HG03097 (cell line): ENCODE data around the gene P2RY12.

Source experiments
- ATAC-seq: cut with Tn5 transposase; IDR thresholded peaks from one replicate; pipeline ENCODE4 v1.9.1; 2021; ENCODE audit not compliant: unreplicated experiment, low FRiP score

The P2RY12 gene

GRCh38 chr3:151350656-151351055 lies 33.9 kb downstream of the P2RY12 start:
- ATAC-seq = no peak

GRCh38 chr3:151347432-151347831 lies 37.1 kb downstream of the P2RY12 start:
- ATAC-seq = no peak

GRCh38 chr3:151346292-151346691 lies 38.3 kb downstream of the P2RY12 start:
- no peak for ATAC-seq

DNA sequence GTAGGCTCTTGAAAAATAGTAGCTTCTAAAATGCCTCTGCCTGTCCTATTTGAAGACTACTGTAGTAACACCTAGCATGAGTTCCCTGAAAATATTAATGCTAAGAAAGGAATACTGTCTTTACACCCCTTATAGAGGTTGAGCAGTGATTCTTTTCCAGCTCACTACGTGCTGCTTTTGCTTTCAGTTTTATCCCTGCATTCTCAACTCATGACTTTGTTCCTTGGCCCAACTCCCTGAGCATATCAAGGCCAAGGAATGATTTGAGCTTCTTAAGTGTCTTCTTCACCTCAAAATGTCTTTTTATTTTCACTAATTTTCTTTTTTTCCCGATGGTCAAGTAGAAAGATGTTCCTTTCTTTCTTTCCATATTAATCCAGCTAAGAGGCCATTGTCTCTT lies 38.7 kb downstream of the P2RY12 start:
- no peak for ATAC-seq

- ATAC-seq = no peak
Observed at GRCh38 chr3:151331696-151332095, 52.9 kb downstream of the P2RY12 start.

GRCh38 chr3:151330899-151331298 lies 53.7 kb downstream of the P2RY12 start:
- no peak for ATAC-seq

DNA sequence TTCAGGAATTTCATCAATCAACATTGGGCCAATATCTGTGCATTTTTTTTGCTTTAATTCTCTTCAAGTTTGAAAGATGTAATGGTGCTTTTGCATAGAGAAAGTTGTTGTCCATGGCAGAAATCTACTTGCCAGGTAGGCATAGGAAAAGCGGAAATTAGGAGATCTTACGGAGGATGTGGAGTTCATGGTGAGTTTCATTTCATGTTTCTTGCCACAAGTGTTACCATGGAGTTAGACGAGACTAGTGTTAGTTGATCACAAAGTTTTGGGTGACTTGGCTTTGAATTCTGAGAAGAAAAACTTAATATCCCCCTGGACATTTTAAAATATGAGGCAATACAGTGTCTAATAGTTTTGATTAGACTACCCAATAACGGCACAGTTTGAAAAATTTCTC lies 54.2 kb downstream of the P2RY12 start:
- ATAC-seq = no peak

DNA sequence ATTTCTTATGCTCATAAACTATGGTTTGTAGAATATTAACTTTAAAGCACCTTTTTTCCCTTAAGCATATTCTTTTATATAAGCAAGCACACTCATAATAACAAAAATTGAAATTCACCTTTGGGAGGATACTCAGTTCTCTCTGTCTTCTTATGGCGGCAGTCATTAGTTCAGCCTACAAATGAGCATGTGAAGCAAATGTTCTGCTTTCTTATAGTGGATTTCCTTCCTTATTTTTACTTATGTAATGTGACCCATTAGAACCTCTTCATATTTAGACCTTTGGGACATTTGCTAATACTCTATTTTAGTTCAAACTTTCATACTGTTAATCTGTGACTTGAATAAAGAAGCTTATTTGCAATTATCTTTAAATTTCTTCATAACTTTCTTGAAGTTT lies 55.2 kb downstream of the P2RY12 start, which contains the start of gene P2RY13:
TSS of gene P2RY13 (minus strand) at position 187 of the 400 bp plus-strand sequence. CDS start at position 166, 21 bp downstream.
- no peak for ATAC-seq

DNA sequence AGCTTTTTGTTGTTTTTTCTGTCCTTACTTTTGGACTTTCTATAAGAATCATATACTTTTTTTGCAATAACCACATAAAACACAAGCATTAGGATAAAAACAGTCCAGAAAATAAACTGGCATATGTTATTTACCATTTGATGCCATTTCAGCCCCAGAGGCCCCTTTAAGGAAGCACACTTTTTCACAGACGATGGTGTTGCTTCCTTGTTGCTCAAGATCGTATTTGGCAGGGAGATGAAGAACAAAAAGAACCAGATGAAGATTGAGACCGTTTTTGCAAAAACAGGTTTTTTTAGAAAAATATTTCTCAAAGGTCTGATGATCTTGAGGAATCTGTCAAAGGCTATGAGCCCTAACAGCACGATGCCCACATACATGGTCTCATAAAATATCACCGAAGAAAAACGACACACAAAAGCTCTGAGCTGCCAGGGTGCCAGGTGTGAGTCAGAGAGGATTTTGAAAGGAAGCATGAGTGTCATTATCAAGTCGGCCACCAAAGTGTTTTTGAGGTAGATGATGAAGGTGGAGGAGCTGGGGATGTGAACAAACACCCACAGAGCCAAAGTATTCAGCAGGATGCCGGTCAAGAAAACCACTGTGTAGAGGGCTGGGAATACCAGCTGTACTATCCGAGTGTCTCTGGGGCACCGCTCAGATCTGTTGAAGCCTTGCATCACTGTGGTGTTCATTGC lies 56.1 kb downstream of the P2RY12 start:
- no peak for ATAC-seq

DNA sequence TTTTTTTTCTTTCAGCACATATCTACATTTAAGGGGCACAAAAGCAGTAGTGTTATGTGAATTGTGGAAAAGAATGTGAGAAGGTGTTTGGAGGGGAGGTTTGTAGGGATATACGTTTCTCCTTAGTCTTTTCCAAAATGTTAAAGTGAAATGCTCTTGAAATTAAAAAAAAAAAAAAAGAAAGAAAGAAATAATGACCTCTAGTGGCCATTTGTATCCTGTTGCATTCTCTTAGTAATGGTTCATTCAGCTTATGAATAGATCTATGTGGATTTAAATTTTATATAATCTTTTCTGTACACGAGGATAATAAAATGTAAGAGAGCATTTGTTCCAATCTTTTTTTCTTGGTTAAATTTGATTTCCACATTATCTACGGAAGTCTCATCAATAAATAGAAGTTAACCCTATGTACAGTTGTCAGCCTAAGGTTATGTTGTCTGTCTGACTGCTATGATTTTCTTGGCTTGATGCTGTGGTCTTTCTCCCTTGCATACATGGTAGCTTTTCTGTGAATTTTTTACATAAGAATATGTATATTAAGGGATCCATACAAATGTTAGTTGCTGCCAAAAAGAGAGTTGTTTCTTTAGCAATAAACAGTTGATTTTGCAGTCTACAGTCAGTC lies 56.9 kb downstream of the P2RY12 start:
- no peak for ATAC-seq

GRCh38 chr3:151322511-151322910 lies 62.0 kb downstream of the P2RY12 start:
- ATAC-seq = no peak

DNA sequence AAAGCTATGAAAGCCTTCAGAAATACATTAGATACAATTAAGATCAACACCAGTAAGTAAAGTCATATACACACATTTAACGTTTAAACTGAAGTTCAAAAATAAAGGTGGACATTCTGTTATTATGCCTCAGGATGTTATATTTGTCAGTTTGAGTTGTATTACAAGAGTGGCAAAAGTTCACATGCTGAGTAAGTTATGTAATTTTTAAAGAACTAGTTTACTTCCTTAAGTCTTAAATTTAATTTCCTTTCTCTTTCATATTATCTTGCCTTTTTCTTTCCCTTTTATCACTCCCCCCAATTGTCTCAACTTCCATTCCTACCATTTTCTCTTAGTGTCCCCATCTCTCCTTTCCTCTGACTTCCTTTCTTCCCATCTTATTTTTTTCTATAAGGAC lies 63.0 kb downstream of the P2RY12 start:
- ATAC-seq = no peak

- ATAC-seq = no peak
Observed at GRCh38 chr3:151320131-151320530, 64.4 kb downstream of the P2RY12 start.

DNA sequence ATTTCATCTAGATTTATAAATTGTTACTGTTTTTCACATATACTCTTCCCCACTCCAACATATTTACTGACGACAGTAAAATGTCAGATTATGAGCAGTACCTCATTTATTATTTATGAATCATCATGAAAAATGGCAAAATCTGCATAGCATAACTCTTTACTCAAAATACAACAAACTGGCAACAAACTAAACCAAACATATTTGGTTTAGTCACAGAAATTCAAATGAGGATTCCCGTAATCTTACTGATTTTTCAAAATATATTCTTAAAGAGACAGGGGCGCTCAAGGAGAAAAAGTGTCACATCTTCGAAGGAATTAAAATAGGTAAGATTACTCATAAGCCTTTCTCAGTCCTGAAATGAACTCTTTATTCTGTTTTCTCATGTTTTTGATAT lies 64.9 kb downstream of the P2RY12 start:
- no peak for ATAC-seq

GRCh38 chr3:151318991-151319390 lies 65.6 kb downstream of the P2RY12 start:
- ATAC-seq = no peak

DNA sequence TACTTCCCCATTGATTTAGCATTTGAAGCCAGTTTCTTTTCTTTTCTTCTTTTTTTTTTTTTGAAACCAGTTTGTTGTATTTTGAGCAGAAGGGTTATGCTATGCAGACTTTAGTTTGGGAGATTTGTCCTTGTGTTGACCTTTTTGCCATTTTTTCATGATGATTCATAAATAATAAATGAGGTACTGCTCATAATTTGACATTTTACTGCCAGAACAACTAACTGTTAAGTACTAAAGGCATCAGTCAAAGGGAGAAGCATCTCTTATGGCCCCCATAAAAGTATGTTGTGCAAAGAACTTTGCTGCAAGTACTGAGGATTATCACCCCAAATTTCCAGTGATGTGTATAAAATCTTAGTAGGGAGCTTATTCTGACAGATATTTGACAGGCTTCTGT lies 66.2 kb downstream of the P2RY12 start:
- ATAC-seq = no peak

DNA sequence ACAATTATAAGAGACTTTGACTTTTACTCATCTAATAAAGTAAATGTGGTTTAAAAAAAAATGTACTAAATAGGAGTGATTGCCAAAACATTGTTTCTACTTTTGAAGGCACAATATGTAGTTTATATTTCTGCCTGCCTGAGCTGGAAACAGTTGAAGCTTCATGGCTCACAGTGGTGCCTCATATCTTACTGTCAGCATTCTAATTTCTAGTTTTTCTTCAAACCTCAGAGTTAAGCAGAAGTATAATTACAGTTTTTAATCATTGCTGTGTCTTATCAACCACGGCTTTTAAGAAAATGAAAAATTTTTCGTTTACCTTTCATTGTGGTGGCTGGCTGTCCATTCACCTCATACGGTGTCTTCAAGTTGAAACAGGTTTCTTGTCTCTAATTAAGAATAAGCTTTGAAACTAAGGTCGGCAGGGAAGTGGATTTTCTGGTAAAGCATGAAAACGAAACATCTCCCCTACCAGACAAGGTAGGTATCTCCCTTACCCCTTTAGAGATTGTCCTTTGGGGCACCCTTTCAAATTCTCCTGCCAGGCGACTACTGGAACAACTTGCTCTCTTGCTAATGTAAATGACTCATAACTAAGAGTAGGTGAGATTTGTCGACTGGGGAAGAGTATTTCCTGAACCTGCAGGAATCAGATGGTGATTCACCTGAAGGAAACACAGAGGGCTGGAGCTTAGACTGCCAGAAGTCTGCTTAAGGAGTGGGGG lies 68.1 kb downstream of the P2RY12 start, which contains the start of gene GPR87:
TSS of gene GPR87 (minus strand) at position 554 of the 725 bp plus-strand sequence. CDS start 16,720 bp downstream, outside the sequence.
- ATAC-seq = no peak

GRCh38 chr3:151315846-151316245 lies 68.7 kb downstream of the P2RY12 start:
- no peak for ATAC-seq

DNA sequence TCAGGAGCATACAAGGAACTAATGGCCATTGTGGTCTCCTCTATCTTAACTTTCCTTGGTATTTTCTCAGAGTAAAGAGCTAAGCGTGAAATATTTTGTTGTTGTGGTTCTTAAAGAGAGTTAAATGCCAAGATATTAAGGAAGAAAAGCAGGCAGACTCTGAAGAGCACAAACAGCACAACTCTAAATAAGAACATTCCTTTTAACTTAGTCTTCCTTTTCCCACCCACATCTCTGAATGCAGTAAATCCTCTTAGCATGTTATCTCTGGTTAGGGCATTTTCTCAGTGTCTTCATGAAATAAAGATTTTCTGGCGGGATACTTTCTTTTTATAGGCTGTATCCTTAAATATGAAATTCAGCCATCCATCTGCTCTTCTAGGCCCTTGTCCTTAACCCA lies 69.4 kb downstream of the P2RY12 start:
- ATAC-seq = no peak

GRCh38 chr3:151314593-151314992 lies 70.0 kb downstream of the P2RY12 start:
- no peak for ATAC-seq

- ATAC-seq = no peak
Observed at GRCh38 chr3:151314137-151314536, 70.4 kb downstream of the P2RY12 start.

GRCh38 chr3:151312972-151313371 lies 71.6 kb downstream of the P2RY12 start:
- ATAC-seq = no peak
